ENCODE results near the gene FRMD8.

GRCh38 chr11:65392186-65392829, 5.9 kb downstream of the FRMD8 start:
- TF ChIP-seq POLR2A (IDR thresholded peaks at IDR 0.05) = no peak
- TF ChIP-seq, protein P1, sequence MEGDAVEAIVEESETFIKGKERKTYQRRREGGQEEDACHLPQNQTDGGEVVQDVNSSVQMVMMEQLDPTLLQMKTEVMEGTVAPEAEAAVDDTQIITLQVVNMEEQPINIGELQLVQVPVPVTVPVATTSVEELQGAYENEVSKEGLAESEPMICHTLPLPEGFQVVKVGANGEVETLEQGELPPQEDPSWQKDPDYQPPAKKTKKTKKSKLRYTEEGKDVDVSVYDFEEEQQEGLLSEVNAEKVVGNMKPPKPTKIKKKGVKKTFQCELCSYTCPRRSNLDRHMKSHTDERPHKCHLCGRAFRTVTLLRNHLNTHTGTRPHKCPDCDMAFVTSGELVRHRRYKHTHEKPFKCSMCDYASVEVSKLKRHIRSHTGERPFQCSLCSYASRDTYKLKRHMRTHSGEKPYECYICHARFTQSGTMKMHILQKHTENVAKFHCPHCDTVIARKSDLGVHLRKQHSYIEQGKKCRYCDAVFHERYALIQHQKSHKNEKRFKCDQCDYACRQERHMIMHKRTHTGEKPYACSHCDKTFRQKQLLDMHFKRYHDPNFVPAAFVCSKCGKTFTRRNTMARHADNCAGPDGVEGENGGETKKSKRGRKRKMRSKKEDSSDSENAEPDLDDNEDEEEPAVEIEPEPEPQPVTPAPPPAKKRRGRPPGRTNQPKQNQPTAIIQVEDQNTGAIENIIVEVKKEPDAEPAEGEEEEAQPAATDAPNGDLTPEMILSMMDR (IDR thresholded peaks at IDR 0.05) = no peak
